Sigmoid colon (tissue), 4 donors: ENCODE data around the gene CACNA1C.

Experiments used
- CTCF ChIP-seq, 4 experiments: fragments of 450-650 bp in 3 of 4; fragments of 200-600 bp in 1 of 4; IDR thresholded peaks; one replicate each; pipeline ENCODE4 v1.5.1; 2016 to 2019; ENCODE audit warnings: antibody characterized with exemption in 4 of 4, mild to moderate bottlenecking in 3 of 4, moderate library complexity in 2 of 4
- EP300 ChIP-seq, 4 donors: sonication (generic); formaldehyde crosslinking; IDR thresholded peaks; one replicate each; pipeline ENCODE4 v1.6.1; 2017; ENCODE audit warnings: antibody characterized with exemption in 4 of 4
- POLR2A ChIP-seq, 2 donors: fragments of 450-650 bp; IDR thresholded peaks; one replicate each; pipeline ENCODE4 v1.6.1; 2016; ENCODE audit warnings: antibody characterized with exemption in 2 of 2, mild to moderate bottlenecking in 2 of 2, moderate library complexity in 2 of 2
- POLR2AphosphoS5 ChIP-seq, 4 donors: sonication (generic); formaldehyde crosslinking; IDR thresholded peaks; one replicate each; pipeline ENCODE4 v1.6.1; 2017; ENCODE audit warnings: antibody characterized with exemption in 4 of 4

- no peak for TF ChIP-seq CTCF (IDR thresholded peaks at IDR 0.05)
- TF ChIP-seq EP300 (IDR thresholded peaks at IDR 0.05), result no peak
- no peak for TF ChIP-seq POLR2AphosphoS5 (IDR thresholded peaks at IDR 0.05)
- TF ChIP-seq POLR2A (IDR thresholded peaks at IDR 0.05), result no peak
Measured at GRCh38 chr12:2124466-2125023, 71.8 kb downstream of the CACNA1C start.
